Osteocyte (in vitro differentiated cells): ENCODE measurements around the gene TCF3. TPM values are rescaled to one million over a fixed set of nuclear protein-coding genes. Genes with fewer than 3 reads are reported as not detected.

ENCODE experiments used
- DNase-seq: peaks from one replicate; pipeline ENCODE4 v3.0.0; 2021; ENCODE audit warnings: mixed read lengths; ENCODE audit not compliant: unreplicated experiment; ENCODE audit errors: extremely low spot score
- H3K27ac Mint-ChIP-seq: one replicate; pipeline ENCODE4 v1.8.0; 2021; ENCODE audit warnings: mild to moderate bottlenecking, mixed read lengths; ENCODE audit not compliant: unreplicated experiment
- H3K27me3 Mint-ChIP-seq: one replicate; pipeline ENCODE4 v1.8.0; 2021; ENCODE audit warnings: mixed read lengths; ENCODE audit not compliant: unreplicated experiment
- H3K36me3 Mint-ChIP-seq: one replicate; pipeline ENCODE4 v1.8.0; 2021; ENCODE audit warnings: mixed read lengths; ENCODE audit not compliant: unreplicated experiment
- H3K4me1 Mint-ChIP-seq: one replicate; pipeline ENCODE4 v1.8.0; 2021; ENCODE audit warnings: mixed read lengths; ENCODE audit not compliant: unreplicated experiment
- H3K4me3 Mint-ChIP-seq: one replicate; pipeline ENCODE4 v1.8.0; 2021; ENCODE audit warnings: mild to moderate bottlenecking, moderate library complexity, mixed read lengths; ENCODE audit not compliant: unreplicated experiment
- H3K9me3 Mint-ChIP-seq: one replicate; pipeline ENCODE4 v1.8.0; 2021; ENCODE audit warnings: mixed read lengths; ENCODE audit not compliant: unreplicated experiment
- CTCF ChIP-seq: fragments of 200-600 bp; sonication (generic); IDR thresholded peaks from 2 replicates; pipeline ENCODE4 v1.5.0; 2021; ENCODE audit warnings: antibody characterized with exemption, mild to moderate bottlenecking, moderate library complexity
- total RNA-seq: library from RNA; stranded (reverse); gene quantifications from 2 replicates; pipeline ENCODE4 v1.2.1, GENCODE V29; 2021

TCF3 gene
- total RNA-seq, 1 donor from 2014 or later, result 180 TPM

GRCh38 chr19:1633269-1633826 is 19.1 kb downstream of the TCF3 start:
- H3K4me3 Mint-ChIP-seq, result no peak overlapping the region

GRCh38 chr19:1632462-1633268 is 19.8 kb downstream of the TCF3 start:
- no peak overlapping the region for H3K27ac Mint-ChIP-seq
- no peaks in the 10 kb centered on the region for H3K4me1 Mint-ChIP-seq
- H3K36me3 Mint-ChIP-seq, result peaks cover 13% of the 10 kb centered on the region
- no peak for TF ChIP-seq CTCF
- H3K27me3 Mint-ChIP-seq, result no peaks in the 10 kb centered on the region
- no peak for DNase-seq
- no peak overlapping the region for H3K4me3 Mint-ChIP-seq
- no peaks in the 10 kb centered on the region for H3K9me3 Mint-ChIP-seq

More at GRCh38 chr19:1633269-1633826, 19.1 kb downstream of the TCF3 start:
- no peaks in the 10 kb centered on the region for H3K27me3 Mint-ChIP-seq
- TF ChIP-seq CTCF, result no peak
- H3K4me1 Mint-ChIP-seq, result no peaks in the 10 kb centered on the region
- DNase-seq, result no peak
- no peaks in the 10 kb centered on the region for H3K9me3 Mint-ChIP-seq
- H3K27ac Mint-ChIP-seq, result no peak overlapping the region
- H3K36me3 Mint-ChIP-seq, result peaks cover 15% of the 10 kb centered on the region

GRCh38 chr19:1631557-1632100 is 20.8 kb downstream of the TCF3 start:
- Mint-ChIP-seq H3K27ac (no peak overlapping the region), H3K9me3 (no peaks in the 10 kb centered on the region), H3K27me3 (no peaks in the 10 kb centered on the region), H3K36me3 (peaks cover 13% of the 10 kb centered on the region), H3K4me3 (no peak overlapping the region), H3K4me1 (no peaks in the 10 kb centered on the region)
- DNase-seq, result no peak
- no peak for TF ChIP-seq CTCF

- no peaks in the 10 kb centered on the region for H3K4me1 Mint-ChIP-seq
- H3K36me3 Mint-ChIP-seq, result peaks cover 14% of the 10 kb centered on the region
- no peaks in the 10 kb centered on the region for H3K27me3 Mint-ChIP-seq
- DNase-seq, result no peak
- no peaks in the 10 kb centered on the region for H3K9me3 Mint-ChIP-seq
- no peak overlapping the region for H3K4me3 Mint-ChIP-seq
- no peak for TF ChIP-seq CTCF
- H3K27ac Mint-ChIP-seq, result no peak overlapping the region
Measured at GRCh38 chr19:1630811-1631210, 21.6 kb downstream of the TCF3 start.

GRCh38 chr19:1630012-1630411 is 22.4 kb downstream of the TCF3 start:
- Mint-ChIP-seq H3K9me3 (no peaks in the 10 kb centered on the region), H3K27me3 (no peaks in the 10 kb centered on the region), H3K36me3 (peaks cover 10% of the 10 kb centered on the region), H3K27ac (no peak overlapping the region), H3K4me1 (no peaks in the 10 kb centered on the region), H3K4me3 (no peak overlapping the region)
- TF ChIP-seq CTCF, result no peak
- DNase-seq, result no peak
